GM19099 (cell line): ENCODE data around the gene PODN.

ENCODE experiments used
- POLR2A ChIP-seq: IDR thresholded peaks from 3 replicates; pipeline ENCODE4 v1.6.1; 2011; ENCODE audit warnings: low read depth; ENCODE audit not compliant: insufficient read length; ENCODE audit errors: extremely low read depth

The PODN gene

GRCh38 chr1:53043271-53043670, 18.7 kb upstream of the PODN start:
- no peak for TF ChIP-seq POLR2A

- TF ChIP-seq POLR2A: no peak
Observed at GRCh38 chr1:53044926-53045325, 17.1 kb upstream of the PODN start.

- no peak for TF ChIP-seq POLR2A
Observed at GRCh38 chr1:53046930-53047329, 15.1 kb upstream of the PODN start.

GRCh38 chr1:53047737-53048736, 14.0 kb upstream of the PODN start:
- TF ChIP-seq POLR2A: no peak

- TF ChIP-seq POLR2A: no peak
Observed at GRCh38 chr1:53048960-53049573, 12.9 kb upstream of the PODN start.

- no peak for TF ChIP-seq POLR2A
Observed at GRCh38 chr1:53049574-53049967, 12.4 kb upstream of the PODN start.

GRCh38 chr1:53050310-53050709, 11.7 kb upstream of the PODN start:
- TF ChIP-seq POLR2A: no peak

GRCh38 chr1:53051676-53052075, 10.3 kb upstream of the PODN start:
- no peak for TF ChIP-seq POLR2A

GRCh38 chr1:53057127-53057526, 4.9 kb upstream of the PODN start:
- no peak for TF ChIP-seq POLR2A

GRCh38 chr1:53060579-53060978, 1.4 kb upstream of the PODN start:
- no peak for TF ChIP-seq POLR2A

GRCh38 chr1:53061123-53061858, 722 bp upstream of the PODN start:
- no peak for TF ChIP-seq POLR2A

GRCh38 chr1:53062708-53063591, 937 bp downstream of the PODN start:
- TF ChIP-seq POLR2A: no peak

- no peak for TF ChIP-seq POLR2A
Observed at GRCh38 chr1:53063744-53064515, 1.9 kb downstream of the PODN start.

- no peak for TF ChIP-seq POLR2A
Observed at GRCh38 chr1:53065391-53065790, 3.4 kb downstream of the PODN start.
